ENCODE measurements around the gene TMEM81.

Gene TMEM81

GRCh38 chr1:205058853-205059252 lies 25.4 kb downstream of the TMEM81 start:
- DNase-seq (ENCODE audit: low read depth in 2 of 2) = no peak

- DNase-seq (ENCODE audit: low read depth in 2 of 2) = no peak
Measured at GRCh38 chr1:205057808-205058575, 26.3 kb downstream of the TMEM81 start.

GRCh38 chr1:205056956-205057568 lies 27.2 kb downstream of the TMEM81 start:
- no peak for DNase-seq (ENCODE audit: low read depth in 2 of 2)

- DNase-seq (ENCODE audit: low read depth in 2 of 2) = no peak
Measured at GRCh38 chr1:205056188-205056611, 28.1 kb downstream of the TMEM81 start.

GRCh38 chr1:205054013-205054412 lies 30.2 kb downstream of the TMEM81 start:
- no peak for DNase-seq (ENCODE audit: low read depth in 2 of 2)

GRCh38 chr1:205053296-205053695 lies 31.0 kb downstream of the TMEM81 start:
- DNase-seq (ENCODE audit: low read depth in 2 of 2) = no peak

GRCh38 chr1:205052690-205053089 lies 31.6 kb downstream of the TMEM81 start:
- no peak for DNase-seq (ENCODE audit: low read depth in 2 of 2)

GRCh38 chr1:205049479-205049878 lies 34.8 kb downstream of the TMEM81 start:
- DNase-seq (ENCODE audit: low read depth in 2 of 2) = no peak

- DNase-seq (ENCODE audit: low read depth in 2 of 2) = no peak
Measured at GRCh38 chr1:205048382-205048781, 35.9 kb downstream of the TMEM81 start.

- no peak for DNase-seq (ENCODE audit: low read depth in 2 of 2)
Measured at GRCh38 chr1:205047764-205048231, 36.5 kb downstream of the TMEM81 start.

- DNase-seq (ENCODE audit: low read depth in 2 of 2) = no peak
Measured at GRCh38 chr1:205046870-205047269, 37.4 kb downstream of the TMEM81 start.

GRCh38 chr1:205045146-205045545 lies 39.1 kb downstream of the TMEM81 start:
- DNase-seq (ENCODE audit: low read depth in 2 of 2) = no peak

GRCh38 chr1:205044741-205045140 lies 39.5 kb downstream of the TMEM81 start:
- DNase-seq (ENCODE audit: low read depth in 2 of 2) = no peak

GRCh38 chr1:205043866-205044265 lies 40.4 kb downstream of the TMEM81 start:
- DNase-seq (ENCODE audit: low read depth in 2 of 2) = no peak

- DNase-seq (ENCODE audit: low read depth in 2 of 2) = no peak
Measured at GRCh38 chr1:205042911-205043806, 41.1 kb downstream of the TMEM81 start, which contains the start of gene CNTN2. TSS of gene CNTN2 (plus strand) at chr1:205043212. CDS start at chr1:205053186, 9,974 bp downstream.

GRCh38 chr1:205041998-205042910 lies 42.0 kb downstream of the TMEM81 start:
- no peak for DNase-seq (ENCODE audit: low read depth in 2 of 2)

- no peak for DNase-seq (ENCODE audit: low read depth in 2 of 2)
Measured at GRCh38 chr1:205041001-205041715, 43.1 kb downstream of the TMEM81 start.

GRCh38 chr1:205038132-205038786 lies 46.0 kb downstream of the TMEM81 start:
- DNase-seq (ENCODE audit: low read depth in 2 of 2) = no peak

- DNase-seq (ENCODE audit: low read depth in 2 of 2) = no peak
Measured at GRCh38 chr1:205037539-205037938, 46.7 kb downstream of the TMEM81 start.
